IMR-90 (cell line): Measurements from ENCODE around the gene PIP4K2A.

Source experiments
- MAZ ChIP-seq: IDR thresholded peaks from 2 replicates; pipeline ENCODE4 v1.6.1; 2012; ENCODE audit warnings: low read depth, mild to moderate bottlenecking, low read length, improper control_type of control experiment, moderate library complexity, borderline replicate concordance
- RFX5 ChIP-seq: IDR thresholded peaks from 2 replicates; pipeline ENCODE4 v1.8.0; 2012; ENCODE audit warnings: low read depth, mild to moderate bottlenecking, low read length, moderate library complexity
- SMC3 ChIP-seq: fragments of 150-350 bp; IDR thresholded peaks from 2 replicates; pipeline ENCODE4 v1.6.1; 2016; ENCODE audit warnings: low read depth, mild to moderate bottlenecking, antibody characterized with exemption, low read length, moderate library complexity
- TF ChIP-seq, protein P1 (sequence below): conservative IDR thresholded peaks from 2 replicates; pipeline ENCODE4 v1.5.1; 2012; ENCODE audit warnings: mild to moderate bottlenecking, low read depth, low read length, improper control_type of control experiment

DNA sequence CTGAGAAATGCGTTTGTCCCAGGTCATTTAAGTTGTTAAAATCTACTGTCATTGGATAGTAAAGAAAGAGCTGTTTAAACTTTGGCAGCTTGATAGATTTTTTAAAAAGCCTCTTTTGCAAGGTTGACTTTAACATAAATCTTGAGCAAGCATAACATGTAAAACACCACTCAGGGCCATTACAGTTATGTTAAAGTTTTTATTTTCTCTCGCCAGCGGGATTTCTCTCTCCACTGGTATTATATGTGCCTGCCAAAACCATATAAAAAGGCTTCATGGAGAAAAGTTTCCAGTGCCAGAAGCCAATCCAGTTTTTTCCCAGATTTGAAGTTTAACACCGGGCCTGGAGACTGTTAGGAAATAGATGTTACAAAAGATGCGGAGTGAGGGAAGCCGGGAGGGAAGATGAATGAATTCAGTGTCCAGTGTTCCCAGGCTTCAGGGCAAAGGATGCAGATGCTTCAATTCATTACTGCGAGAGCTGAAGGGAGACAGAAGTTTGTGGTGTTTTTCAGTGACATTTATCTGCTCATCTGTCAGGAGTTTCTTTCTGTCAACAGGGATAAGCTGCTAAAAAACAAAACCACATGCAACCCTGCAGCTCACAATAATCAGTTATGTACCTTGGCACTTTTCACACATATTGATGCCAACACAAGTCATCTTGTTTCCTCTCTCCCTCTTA, 213.6 kb downstream of the PIP4K2A start:
- TF ChIP-seq, protein P1, sequence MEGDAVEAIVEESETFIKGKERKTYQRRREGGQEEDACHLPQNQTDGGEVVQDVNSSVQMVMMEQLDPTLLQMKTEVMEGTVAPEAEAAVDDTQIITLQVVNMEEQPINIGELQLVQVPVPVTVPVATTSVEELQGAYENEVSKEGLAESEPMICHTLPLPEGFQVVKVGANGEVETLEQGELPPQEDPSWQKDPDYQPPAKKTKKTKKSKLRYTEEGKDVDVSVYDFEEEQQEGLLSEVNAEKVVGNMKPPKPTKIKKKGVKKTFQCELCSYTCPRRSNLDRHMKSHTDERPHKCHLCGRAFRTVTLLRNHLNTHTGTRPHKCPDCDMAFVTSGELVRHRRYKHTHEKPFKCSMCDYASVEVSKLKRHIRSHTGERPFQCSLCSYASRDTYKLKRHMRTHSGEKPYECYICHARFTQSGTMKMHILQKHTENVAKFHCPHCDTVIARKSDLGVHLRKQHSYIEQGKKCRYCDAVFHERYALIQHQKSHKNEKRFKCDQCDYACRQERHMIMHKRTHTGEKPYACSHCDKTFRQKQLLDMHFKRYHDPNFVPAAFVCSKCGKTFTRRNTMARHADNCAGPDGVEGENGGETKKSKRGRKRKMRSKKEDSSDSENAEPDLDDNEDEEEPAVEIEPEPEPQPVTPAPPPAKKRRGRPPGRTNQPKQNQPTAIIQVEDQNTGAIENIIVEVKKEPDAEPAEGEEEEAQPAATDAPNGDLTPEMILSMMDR: no peak
- TF ChIP-seq RFX5: no peak
- no peak for TF ChIP-seq SMC3
- no peak for TF ChIP-seq MAZ
